PC-9 (cell line): ENCODE measurements around the gene PCLO. TPM values are rescaled to one million over a fixed set of nuclear protein-coding genes. Genes with fewer than 3 reads are reported as not detected.
A peak's percentile ranks its signal among the peaks of the same experiment; 100 is the strongest.

ENCODE experiments used
- BruUV-seq: library from RNA; stranded (reverse); fragments of 400-500 nt; replicated peaks from 2 replicates; lab custom pipeline; 2021; lab: Mats Ljungman, UMichigan
- CTCF ChIA-PET: fragments of 300-600 bp; sonication (Branson Sonifier 250); formaldehyde crosslinking; loops from one replicate; lab custom pipeline; 2022; ENCODE audit warnings: antibody characterized with exemption; lab: Charles Lee
- POLR2A ChIA-PET: fragments of 300-600 bp; sonication (Branson Sonifier 250); formaldehyde crosslinking; loops from one replicate; lab custom pipeline; 2022; ENCODE audit warnings: antibody characterized with exemption; ENCODE audit not compliant: unreplicated experiment; lab: Charles Lee
- DNase-seq, 2 experiments: peaks; one replicate each; pipeline versions ENCODE4 v3.0.0 to v3.0.0-alpha.2; 2015 to 2022; ENCODE audit warnings: mixed read lengths in 1 of 2
- H2AFZ ChIP-seq: fragments of 200-600 bp; sonication (generic); 2 replicates; pipeline ENCODE4 v1.8.1; 2017; ENCODE audit warnings: antibody characterized with exemption
- H3F3A ChIP-seq: fragments of 200-600 bp; sonication (generic); 2 replicates; pipeline ENCODE4 v1.8.1; 2017; ENCODE audit warnings: antibody characterized with exemption, mild to moderate bottlenecking, low read depth; ENCODE audit not compliant: insufficient read depth
- H3K27ac ChIP-seq: fragments of 200-600 bp; sonication (generic); 2 replicates; pipeline ENCODE4 v1.6.1; 2016; ENCODE audit warnings: mixed run types
- H3K27me3 ChIP-seq: fragments of 200-600 bp; sonication (generic); 2 replicates; pipeline ENCODE4 v1.6.1; 2016; ENCODE audit warnings: low read depth, mixed run types; ENCODE audit not compliant: insufficient read depth
- H3K36me3 ChIP-seq: fragments of 200-600 bp; sonication (generic); 2 replicates; pipeline ENCODE4 v1.6.1; 2016; ENCODE audit warnings: low read depth, mixed run types
- H3K4me1 ChIP-seq: fragments of 200-600 bp; sonication (generic); replicated peaks from 2 replicates; pipeline ENCODE4 v1.6.1; 2016; ENCODE audit warnings: mixed run types; ENCODE audit not compliant: insufficient read depth
- H3K4me2 ChIP-seq: fragments of 200-600 bp; sonication (generic); 2 replicates; pipeline ENCODE4 v1.6.1; 2017; ENCODE audit warnings: mixed run types
- H3K4me3 ChIP-seq: fragments of 200-600 bp; sonication (generic); 2 replicates; pipeline ENCODE4 v1.6.1; 2016; ENCODE audit warnings: mixed run types
- H3K79me2 ChIP-seq: fragments of 200-600 bp; sonication (generic); 2 replicates; pipeline ENCODE4 v1.6.1; 2017; ENCODE audit warnings: low read depth, mixed run types
- H3K9me2 ChIP-seq: fragments of 200-600 bp; sonication (generic); 2 replicates; pipeline ENCODE4 v1.8.1; 2017; ENCODE audit warnings: mild to moderate bottlenecking; ENCODE audit not compliant: insufficient read depth
- H3K9me3 ChIP-seq: fragments of 200-600 bp; sonication (generic); 2 replicates; pipeline ENCODE4 v1.8.1; 2016; ENCODE audit warnings: low read depth; ENCODE audit not compliant: insufficient read depth
- H4K20me1 ChIP-seq: fragments of 200-600 bp; sonication (generic); 2 replicates; pipeline ENCODE4 v1.8.1; 2017; ENCODE audit not compliant: insufficient read depth
- EZH2 ChIP-seq: fragments of 200-600 bp; sonication (generic); IDR thresholded peaks from 2 replicates; pipeline ENCODE4 v1.8.0; 2017; ENCODE audit warnings: antibody characterized with exemption, low read depth
- intact Hi-C: fragments of 100-400 bp; cut with micrococcal nuclease; formaldehyde crosslinking; loops from one replicate; pipeline ENCODE4 v1.10.0; 2022; ENCODE audit not compliant: unreplicated experiment
- total RNA-seq: library from RNA; stranded (reverse); gene quantifications from 2 replicates; pipeline ENCODE4 v1.2.3, GENCODE V29; 2021
- TF ChIP-seq, protein P1 (sequence below): fragments of 200-600 bp; sonication (generic); conservative IDR thresholded peaks from 2 replicates; pipeline ENCODE4 v1.6.1; 2017; ENCODE audit warnings: mixed run types, antibody characterized with exemption, mild to moderate bottlenecking, moderate library complexity

The PCLO gene
- total RNA-seq, 1 experiment from 2014 or later, result 4.0 TPM

DNA sequence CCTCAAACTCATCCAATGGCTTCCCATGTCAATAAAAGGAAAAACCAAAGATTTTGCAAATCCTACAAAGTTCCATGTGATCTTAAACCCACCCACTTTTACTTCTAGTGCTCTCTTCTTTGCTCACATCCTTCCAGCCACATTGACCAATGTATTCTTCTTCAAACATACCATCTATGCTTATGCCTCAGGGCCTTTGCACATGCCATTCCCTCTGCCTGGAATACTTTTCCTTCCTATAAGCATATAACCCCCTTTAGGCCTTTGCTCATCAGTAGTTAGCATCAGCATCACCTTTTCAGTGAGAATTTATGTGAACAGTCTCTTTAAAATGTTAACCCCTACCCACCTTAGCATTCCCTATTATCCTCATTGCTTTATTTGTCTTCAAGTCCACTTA, 11.0 kb upstream of the PCLO start:
- intact Hi-C loops, result loop anchor here (1.0 kb wide), 1 partner anchor 22 kb away; no protein-coding TSS in a partner anchor
- TF ChIP-seq, protein P1, sequence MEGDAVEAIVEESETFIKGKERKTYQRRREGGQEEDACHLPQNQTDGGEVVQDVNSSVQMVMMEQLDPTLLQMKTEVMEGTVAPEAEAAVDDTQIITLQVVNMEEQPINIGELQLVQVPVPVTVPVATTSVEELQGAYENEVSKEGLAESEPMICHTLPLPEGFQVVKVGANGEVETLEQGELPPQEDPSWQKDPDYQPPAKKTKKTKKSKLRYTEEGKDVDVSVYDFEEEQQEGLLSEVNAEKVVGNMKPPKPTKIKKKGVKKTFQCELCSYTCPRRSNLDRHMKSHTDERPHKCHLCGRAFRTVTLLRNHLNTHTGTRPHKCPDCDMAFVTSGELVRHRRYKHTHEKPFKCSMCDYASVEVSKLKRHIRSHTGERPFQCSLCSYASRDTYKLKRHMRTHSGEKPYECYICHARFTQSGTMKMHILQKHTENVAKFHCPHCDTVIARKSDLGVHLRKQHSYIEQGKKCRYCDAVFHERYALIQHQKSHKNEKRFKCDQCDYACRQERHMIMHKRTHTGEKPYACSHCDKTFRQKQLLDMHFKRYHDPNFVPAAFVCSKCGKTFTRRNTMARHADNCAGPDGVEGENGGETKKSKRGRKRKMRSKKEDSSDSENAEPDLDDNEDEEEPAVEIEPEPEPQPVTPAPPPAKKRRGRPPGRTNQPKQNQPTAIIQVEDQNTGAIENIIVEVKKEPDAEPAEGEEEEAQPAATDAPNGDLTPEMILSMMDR, result no peak
- TF ChIP-seq EZH2, result no peak
- H3K9me2 ChIP-seq, result peaks cover 5% of the 10 kb centered on the region; the same call in 1 of the 2 replicates
- no peak overlapping the region for H3K4me3 ChIP-seq
- H3K4me1 ChIP-seq, result no peaks in the 10 kb centered on the region
- POLR2A ChIA-PET, result no interaction called here
- no TSS peak for BruUV-seq
- no peaks in the 10 kb centered on the region for H4K20me1 ChIP-seq
- no peaks in the 10 kb centered on the region for H3K36me3 ChIP-seq
- no peak overlapping the region for H3K4me2 ChIP-seq
- no peak overlapping the region for H3K27ac ChIP-seq
- CTCF ChIA-PET, result no interaction called here
- H3K9me3 ChIP-seq, result no peaks in the 10 kb centered on the region
- no peak overlapping the region for H2AFZ ChIP-seq
- H3K27me3 ChIP-seq, result no peaks in the 10 kb centered on the region
- no peaks in the 10 kb centered on the region for H3F3A ChIP-seq
- H3K79me2 ChIP-seq, result no peaks in the 10 kb centered on the region
- no peak for DNase-seq

DNA sequence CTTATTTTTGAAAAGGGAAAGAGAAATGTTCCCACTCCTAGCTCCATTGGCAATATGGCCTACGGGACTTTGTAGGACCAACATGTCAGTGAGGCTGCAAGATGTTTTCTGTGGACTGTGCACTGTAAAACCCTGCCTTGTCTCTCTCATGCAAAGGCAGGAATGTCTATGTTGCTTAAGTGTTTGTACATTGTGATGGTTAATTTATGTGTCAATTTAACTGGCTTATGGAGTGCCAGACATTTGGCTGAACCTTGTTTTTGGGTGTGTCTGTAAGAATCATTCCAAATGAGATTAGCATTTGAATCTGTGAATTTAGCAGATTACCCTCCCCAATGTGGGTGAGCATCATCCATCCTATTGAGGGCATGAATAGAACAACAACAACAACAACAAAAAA, 4.1 kb upstream of the PCLO start:
- Histone ChIP-seq H3K4me1 (peaks cover 7% of the 10 kb centered on the region; the same call in 1 of the 2 replicates), H3F3A (peaks cover 8% of the 10 kb centered on the region; the same call in 1 of the 2 replicates), H3K79me2 (no peaks in the 10 kb centered on the region), H3K27ac (no peak overlapping the region), H3K4me2 (no peak overlapping the region), H3K9me3 (no peaks in the 10 kb centered on the region), H3K36me3 (no peaks in the 10 kb centered on the region), H3K4me3 (no peak overlapping the region), H3K9me2 (no peaks in the 10 kb centered on the region; the same call in 1 of the 2 replicates), H3K27me3 (no peaks in the 10 kb centered on the region), H4K20me1 (no peaks in the 10 kb centered on the region), H2AFZ (no peak overlapping the region)
- TF ChIP-seq, protein P1, result no peak
- TF ChIP-seq EZH2, result no peak
- DNase-seq, result no peak
- POLR2A ChIA-PET, result no interaction called here
- no TSS peak for BruUV-seq
- CTCF ChIA-PET, result no interaction called here
- intact Hi-C loops, result loop anchor here (10.0 kb wide), 1 partner anchor 422 kb away; no protein-coding TSS in a partner anchor

DNA sequence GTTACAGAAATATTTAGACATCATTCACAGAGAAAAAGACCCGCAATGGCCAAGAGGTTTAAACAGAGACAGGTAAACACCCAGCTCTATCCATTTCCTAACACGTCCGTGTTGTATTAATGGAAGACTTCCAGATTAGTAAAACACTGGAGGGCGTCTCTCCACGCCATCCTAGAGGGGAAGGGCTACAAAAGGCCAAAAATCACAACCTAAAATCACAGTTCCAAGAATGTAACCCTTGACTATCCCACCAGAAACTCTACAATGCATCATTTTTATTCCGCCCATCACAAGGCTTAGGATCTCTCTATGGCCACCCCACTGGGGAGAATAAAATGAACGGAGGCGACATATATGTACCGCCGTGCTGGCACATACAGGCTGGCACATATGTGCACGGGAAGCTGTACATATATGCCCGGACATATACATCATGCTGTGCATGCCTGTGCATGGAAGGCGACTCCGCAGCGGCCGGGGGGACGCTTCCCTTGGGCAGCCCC, 734 bp downstream of the PCLO start:
- no peaks in the 10 kb centered on the region for H3K9me2 ChIP-seq
- no peaks in the 10 kb centered on the region for H4K20me1 ChIP-seq
- peak overlapping the region; percentile 97 for H2AFZ ChIP-seq
- no peak for DNase-seq
- H3K27me3 ChIP-seq, result no peaks in the 10 kb centered on the region
- H3K79me2 ChIP-seq, result no peaks in the 10 kb centered on the region
- CTCF ChIA-PET, result interaction anchor here (0.5 kb wide), 1 partner anchor 174 kb away, joined by 3 read pairs; no protein-coding TSS in a partner anchor
- H3K9me3 ChIP-seq, result no peaks in the 10 kb centered on the region
- peak overlapping the region; percentile 98 for H3K4me3 ChIP-seq
- POLR2A ChIA-PET, result no interaction called here
- H3K27ac ChIP-seq, result peak overlapping the region; percentile 70
- intact Hi-C loops, result loop anchor here (5.0 to 10.0 kb wide), 4 partner anchors 110 to 417 kb away; no protein-coding TSS in a partner anchor
- peaks cover 8% of the 10 kb centered on the region; the same call in 1 of the 2 replicates for H3F3A ChIP-seq
- H3K4me1 ChIP-seq, result peaks cover 18% of the 10 kb centered on the region
- BruUV-seq, result no TSS peak
- no peaks in the 10 kb centered on the region for H3K36me3 ChIP-seq
- H3K4me2 ChIP-seq, result peak overlapping the region; percentile 88
- no peak for TF ChIP-seq EZH2
- TF ChIP-seq, protein P1, result no peak
